SK-N-MC (cell line): Measurements from ENCODE around the gene MAGI2.

Experiments used
- EZH2 ChIP-seq: fragments of 200-600 bp; sonication (generic); IDR thresholded peaks from one replicate; pipeline ENCODE4 v1.6.1; 2017; ENCODE audit warnings: antibody characterized with exemption
- FOXP2 ChIP-seq: optimal IDR thresholded peaks from 2 replicates; pipeline ENCODE3; 2011; ENCODE audit warnings: mild to moderate bottlenecking, moderate library complexity; ENCODE audit not compliant: insufficient read depth; ENCODE audit errors: extremely low read length, control extremely low read depth
- POLR2AphosphoS5 ChIP-seq: IDR thresholded peaks from 2 replicates; pipeline ENCODE4 v1.6.1; 2012; ENCODE audit warnings: mild to moderate bottlenecking, low read depth, low read length, borderline replicate concordance

DNA sequence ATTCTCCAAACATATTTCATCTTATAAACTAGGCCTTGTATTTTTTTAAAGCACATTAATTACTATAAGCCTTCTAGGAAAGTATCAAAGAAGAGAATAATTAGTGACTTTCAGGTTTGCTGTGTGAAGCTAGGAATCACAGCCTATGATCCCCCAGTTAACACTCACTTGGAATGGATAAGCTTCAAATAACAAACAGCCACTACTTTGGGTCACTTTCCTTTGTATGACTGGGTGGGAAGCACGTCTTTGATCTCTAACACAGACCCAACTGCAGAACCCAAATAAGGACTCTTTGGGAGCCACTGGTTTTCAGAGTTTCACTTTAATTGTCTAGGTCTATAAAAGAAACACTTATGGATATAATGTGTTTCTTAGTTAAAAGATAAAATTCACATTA lies 769.3 kb downstream of the MAGI2 start:
- no peak for TF ChIP-seq POLR2AphosphoS5
- TF ChIP-seq EZH2, result no peak
- no peak for TF ChIP-seq FOXP2
